Tibial nerve (tissue), 4 donors: ENCODE data around the gene ARHGEF19.

Experiments
- EP300 ChIP-seq, 2 donors: sonication (generic); formaldehyde crosslinking; IDR thresholded peaks; one replicate each; pipeline ENCODE4 v1.6.1; 2017; ENCODE audit warnings: antibody characterized with exemption in 2 of 2, mild to moderate bottlenecking in 1 of 2
- POLR2A ChIP-seq, 2 donors: fragments of 450-650 bp; IDR thresholded peaks; one replicate each; pipeline ENCODE4 v1.6.1; 2017; ENCODE audit warnings: antibody characterized with exemption in 2 of 2, mild to moderate bottlenecking in 2 of 2, moderate library complexity in 2 of 2
- TF ChIP-seq, protein P1 (sequence below), 5 experiments: fragments of 200-600 bp in 3 of 5; fragments of 450-650 bp in 2 of 5; sonication (generic) in 3 of 5; IDR thresholded peaks; one replicate each; pipeline ENCODE4 v1.5.1; 2016 to 2019; ENCODE audit warnings: antibody characterized with exemption in 5 of 5, mild to moderate bottlenecking in 3 of 5, moderate library complexity in 2 of 5

DNA sequence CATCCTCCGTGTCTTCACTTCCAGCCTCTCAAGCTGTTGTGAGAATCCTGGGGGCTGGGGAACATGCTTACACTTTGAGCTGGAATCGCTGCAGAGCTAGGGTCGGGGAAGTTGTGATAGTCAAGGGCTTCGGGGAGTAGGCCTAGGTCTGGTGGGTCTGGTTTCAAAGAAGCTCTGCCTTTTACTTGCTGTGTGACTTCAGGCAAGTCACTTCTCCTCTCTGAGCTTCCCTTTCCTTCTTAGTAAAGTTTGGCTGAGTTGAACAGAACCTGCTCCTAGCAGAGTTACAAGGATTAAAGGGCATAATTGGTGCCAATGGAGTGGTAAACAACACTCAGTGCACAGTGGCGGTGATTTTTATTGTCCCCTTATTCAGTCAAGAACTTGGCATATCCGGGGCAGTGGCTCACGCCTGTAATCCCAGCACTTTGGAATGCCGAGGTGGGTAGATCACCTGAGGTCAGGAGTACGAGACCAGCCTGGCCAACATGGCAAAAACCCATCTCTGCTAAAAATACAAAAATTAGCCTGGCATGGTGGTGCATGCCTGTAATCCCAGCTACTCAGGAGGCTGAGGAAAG, 25.7 kb downstream of the ARHGEF19 start:
- TF ChIP-seq POLR2A (IDR thresholded peaks at IDR 0.05) (no peak), EP300 (IDR thresholded peaks at IDR 0.05) (no peak)
- TF ChIP-seq, protein P1, sequence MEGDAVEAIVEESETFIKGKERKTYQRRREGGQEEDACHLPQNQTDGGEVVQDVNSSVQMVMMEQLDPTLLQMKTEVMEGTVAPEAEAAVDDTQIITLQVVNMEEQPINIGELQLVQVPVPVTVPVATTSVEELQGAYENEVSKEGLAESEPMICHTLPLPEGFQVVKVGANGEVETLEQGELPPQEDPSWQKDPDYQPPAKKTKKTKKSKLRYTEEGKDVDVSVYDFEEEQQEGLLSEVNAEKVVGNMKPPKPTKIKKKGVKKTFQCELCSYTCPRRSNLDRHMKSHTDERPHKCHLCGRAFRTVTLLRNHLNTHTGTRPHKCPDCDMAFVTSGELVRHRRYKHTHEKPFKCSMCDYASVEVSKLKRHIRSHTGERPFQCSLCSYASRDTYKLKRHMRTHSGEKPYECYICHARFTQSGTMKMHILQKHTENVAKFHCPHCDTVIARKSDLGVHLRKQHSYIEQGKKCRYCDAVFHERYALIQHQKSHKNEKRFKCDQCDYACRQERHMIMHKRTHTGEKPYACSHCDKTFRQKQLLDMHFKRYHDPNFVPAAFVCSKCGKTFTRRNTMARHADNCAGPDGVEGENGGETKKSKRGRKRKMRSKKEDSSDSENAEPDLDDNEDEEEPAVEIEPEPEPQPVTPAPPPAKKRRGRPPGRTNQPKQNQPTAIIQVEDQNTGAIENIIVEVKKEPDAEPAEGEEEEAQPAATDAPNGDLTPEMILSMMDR (IDR thresholded peaks at IDR 0.05) = no peak
